Activated naive CD4-positive, alpha-beta T cell treated with anti-CD3 and anti-CD28 coated beads, Interleukin-2, amount 50 U/mL, for 24 hours (primary cell): ENCODE measurements around the gene FBLN2.

ENCODE experiments used
- H3K27ac Mint-ChIP-seq: one replicate; pipeline ENCODE4 v1.8.0; 2021; ENCODE audit warnings: mild to moderate bottlenecking, mixed read lengths
- H3K27me3 Mint-ChIP-seq: one replicate; pipeline ENCODE4 v1.8.0; 2021; ENCODE audit warnings: mixed read lengths
- H3K36me3 Mint-ChIP-seq: one replicate; pipeline ENCODE4 v1.8.0; 2021; ENCODE audit warnings: mixed read lengths
- H3K4me1 Mint-ChIP-seq: one replicate; pipeline ENCODE4 v1.8.0; 2021; ENCODE audit warnings: mixed read lengths
- H3K4me3 Mint-ChIP-seq: one replicate; pipeline ENCODE4 v1.8.0; 2021; ENCODE audit warnings: mild to moderate bottlenecking, mixed read lengths
- H3K9me3 Mint-ChIP-seq: one replicate; pipeline ENCODE4 v1.8.0; 2021; ENCODE audit warnings: mixed read lengths

Gene FBLN2

GRCh38 chr3:13537244-13537908 is 11.5 kb upstream of the FBLN2 start:
- no peak overlapping the region for H3K4me3 Mint-ChIP-seq
- peaks cover 7% of the 10 kb centered on the region for H3K4me1 Mint-ChIP-seq
- H3K27me3 Mint-ChIP-seq: no peaks in the 10 kb centered on the region
- peaks cover 1% of the 10 kb centered on the region for H3K36me3 Mint-ChIP-seq
- peak overlapping the region; percentile 51 for H3K27ac Mint-ChIP-seq
- H3K9me3 Mint-ChIP-seq: peaks cover 4% of the 10 kb centered on the region

GRCh38 chr3:13537909-13538296 is 11.0 kb upstream of the FBLN2 start:
- H3K36me3 Mint-ChIP-seq: peaks cover 1% of the 10 kb centered on the region
- H3K4me3 Mint-ChIP-seq: no peak overlapping the region
- peaks cover 4% of the 10 kb centered on the region for H3K9me3 Mint-ChIP-seq
- peaks cover 7% of the 10 kb centered on the region for H3K4me1 Mint-ChIP-seq
- H3K27me3 Mint-ChIP-seq: no peaks in the 10 kb centered on the region
- no peak overlapping the region for H3K27ac Mint-ChIP-seq

- Mint-ChIP-seq H3K4me3 (no peak overlapping the region), H3K36me3 (peaks cover 1% of the 10 kb centered on the region), H3K27me3 (no peaks in the 10 kb centered on the region), H3K9me3 (peaks cover 4% of the 10 kb centered on the region), H3K27ac (no peak overlapping the region), H3K4me1 (peaks cover 7% of the 10 kb centered on the region)
Measured at GRCh38 chr3:13538520-13539291, 10.2 kb upstream of the FBLN2 start.

DNA sequence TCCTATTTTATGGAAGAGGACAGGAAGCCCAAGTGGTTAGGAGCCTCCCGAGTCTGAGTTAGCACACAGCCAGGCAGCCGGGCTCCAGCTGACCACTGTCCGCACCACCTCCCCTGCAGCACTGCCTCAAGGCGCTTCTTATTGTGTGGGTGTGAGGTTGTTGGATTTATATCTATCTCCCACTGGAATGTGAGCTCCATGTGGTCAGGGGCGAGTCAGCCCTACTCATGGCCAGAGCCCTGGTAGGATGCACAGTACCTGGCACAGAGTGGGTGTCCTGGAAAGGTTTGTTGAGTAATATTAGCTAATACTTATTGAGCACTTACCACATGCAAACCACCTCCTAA is 9.7 kb upstream of the FBLN2 start:
- Mint-ChIP-seq H3K4me1 (peaks cover 9% of the 10 kb centered on the region), H3K4me3 (no peak overlapping the region), H3K27ac (no peak overlapping the region), H3K9me3 (peaks cover 4% of the 10 kb centered on the region), H3K27me3 (no peaks in the 10 kb centered on the region), H3K36me3 (peaks cover 1% of the 10 kb centered on the region)

GRCh38 chr3:13539671-13540070 is 9.3 kb upstream of the FBLN2 start:
- H3K4me3 Mint-ChIP-seq: no peak overlapping the region
- H3K27me3 Mint-ChIP-seq: no peaks in the 10 kb centered on the region
- H3K4me1 Mint-ChIP-seq: peaks cover 13% of the 10 kb centered on the region
- peaks cover 1% of the 10 kb centered on the region for H3K36me3 Mint-ChIP-seq
- H3K9me3 Mint-ChIP-seq: peaks cover 4% of the 10 kb centered on the region
- H3K27ac Mint-ChIP-seq: no peak overlapping the region

GRCh38 chr3:13540297-13540995 is 8.5 kb upstream of the FBLN2 start:
- Mint-ChIP-seq H3K27ac (no peak overlapping the region), H3K4me3 (no peak overlapping the region), H3K36me3 (peaks cover 1% of the 10 kb centered on the region), H3K4me1 (peaks cover 21% of the 10 kb centered on the region), H3K9me3 (peaks cover 4% of the 10 kb centered on the region), H3K27me3 (peaks cover 3% of the 10 kb centered on the region)

DNA sequence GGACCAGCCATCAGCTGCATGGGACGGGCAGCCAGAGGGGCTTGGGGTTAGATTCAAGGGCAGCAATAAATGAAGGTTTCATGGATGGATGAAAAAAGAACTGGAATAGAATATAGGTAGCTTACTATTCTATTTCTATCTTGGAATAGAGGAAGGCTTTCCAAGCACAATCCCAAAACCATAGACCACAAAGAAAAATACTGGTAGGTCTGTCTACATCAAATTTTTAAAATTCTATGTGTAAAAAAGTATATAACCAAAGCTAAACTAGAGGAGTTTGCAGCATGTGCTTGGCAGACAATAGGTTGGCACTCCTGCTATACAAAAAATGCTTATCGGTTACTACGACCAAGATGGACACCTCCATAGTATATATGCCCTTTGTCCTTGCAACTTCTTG is 7.2 kb upstream of the FBLN2 start:
- H3K27me3 Mint-ChIP-seq: peaks cover 3% of the 10 kb centered on the region
- H3K27ac Mint-ChIP-seq: no peak overlapping the region
- peaks cover 1% of the 10 kb centered on the region for H3K36me3 Mint-ChIP-seq
- peaks cover 4% of the 10 kb centered on the region for H3K9me3 Mint-ChIP-seq
- H3K4me1 Mint-ChIP-seq: peaks cover 19% of the 10 kb centered on the region
- H3K4me3 Mint-ChIP-seq: no peak overlapping the region

- Mint-ChIP-seq H3K4me3 (no peak overlapping the region), H3K9me3 (peaks cover 3% of the 10 kb centered on the region), H3K36me3 (peaks cover 1% of the 10 kb centered on the region), H3K4me1 (peaks cover 16% of the 10 kb centered on the region), H3K27ac (no peak overlapping the region), H3K27me3 (peaks cover 3% of the 10 kb centered on the region)
Measured at GRCh38 chr3:13542142-13542541, 6.8 kb upstream of the FBLN2 start.

DNA sequence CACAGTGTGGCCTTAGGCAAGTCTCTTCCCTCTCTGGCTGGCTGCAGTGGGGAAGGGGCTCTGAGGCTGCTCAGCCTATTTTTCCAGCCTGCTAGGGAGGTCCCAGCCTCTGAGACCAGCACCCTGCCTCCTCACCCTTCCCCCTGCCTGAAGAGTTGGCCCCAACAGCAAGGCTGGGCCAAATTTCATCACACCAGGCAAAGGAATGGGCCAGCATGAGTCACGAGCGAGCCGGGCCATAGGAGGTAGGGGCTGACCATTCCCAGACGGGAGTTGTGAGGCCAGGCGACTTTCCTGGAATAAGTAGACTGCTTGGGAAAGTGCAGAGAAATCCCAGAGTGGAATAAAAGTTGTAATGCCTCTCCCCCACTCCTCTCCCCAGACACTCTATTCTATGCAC is 5.7 kb upstream of the FBLN2 start:
- H3K36me3 Mint-ChIP-seq: peaks cover 1% of the 10 kb centered on the region
- peaks cover 6% of the 10 kb centered on the region for H3K27me3 Mint-ChIP-seq
- no peak overlapping the region for H3K27ac Mint-ChIP-seq
- peaks cover 18% of the 10 kb centered on the region for H3K4me1 Mint-ChIP-seq
- no peak overlapping the region for H3K4me3 Mint-ChIP-seq
- H3K9me3 Mint-ChIP-seq: no peaks in the 10 kb centered on the region

GRCh38 chr3:13544293-13544831 is 4.6 kb upstream of the FBLN2 start:
- H3K4me3 Mint-ChIP-seq: no peak overlapping the region
- H3K9me3 Mint-ChIP-seq: no peaks in the 10 kb centered on the region
- peaks cover 21% of the 10 kb centered on the region for H3K4me1 Mint-ChIP-seq
- peaks cover 1% of the 10 kb centered on the region for H3K36me3 Mint-ChIP-seq
- no peak overlapping the region for H3K27ac Mint-ChIP-seq
- H3K27me3 Mint-ChIP-seq: peaks cover 9% of the 10 kb centered on the region

GRCh38 chr3:13544951-13545651 is 3.8 kb upstream of the FBLN2 start:
- no peak overlapping the region for H3K4me3 Mint-ChIP-seq
- peaks cover 25% of the 10 kb centered on the region for H3K4me1 Mint-ChIP-seq
- no peaks in the 10 kb centered on the region for H3K9me3 Mint-ChIP-seq
- H3K27ac Mint-ChIP-seq: no peak overlapping the region
- peaks cover 14% of the 10 kb centered on the region for H3K27me3 Mint-ChIP-seq
- peaks cover 1% of the 10 kb centered on the region for H3K36me3 Mint-ChIP-seq

DNA sequence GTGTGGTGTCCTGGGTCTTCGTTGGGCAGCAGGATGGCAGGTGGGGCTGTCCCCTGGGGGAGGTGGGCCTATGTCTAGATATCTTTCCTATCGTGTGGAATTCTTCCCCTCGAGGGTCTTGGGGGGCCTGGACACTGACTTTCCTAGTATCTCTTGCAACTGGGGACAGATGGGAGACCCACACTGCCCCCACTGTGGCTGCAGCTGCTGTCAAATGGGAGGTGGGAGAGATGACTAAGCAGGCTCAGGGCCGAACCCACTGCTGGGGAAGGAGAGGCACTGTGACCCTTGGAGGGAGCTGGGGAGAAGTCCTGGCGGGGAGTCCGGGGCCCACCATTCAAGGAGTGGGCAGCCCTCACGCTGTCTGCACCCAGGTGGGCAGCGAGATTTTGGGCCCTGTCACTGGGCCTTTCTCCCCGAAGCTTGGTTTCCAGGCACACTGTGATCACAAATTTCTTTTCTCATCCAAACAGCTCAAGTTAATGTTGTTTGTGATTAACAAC is 2.9 kb upstream of the FBLN2 start:
- Mint-ChIP-seq H3K27ac (no peak overlapping the region), H3K4me3 (no peak overlapping the region), H3K9me3 (no peaks in the 10 kb centered on the region), H3K4me1 (peaks cover 25% of the 10 kb centered on the region), H3K36me3 (no peaks in the 10 kb centered on the region), H3K27me3 (peaks cover 16% of the 10 kb centered on the region)

GRCh38 chr3:13546667-13547171 is 2.2 kb upstream of the FBLN2 start:
- Mint-ChIP-seq H3K27me3 (peaks cover 16% of the 10 kb centered on the region), H3K4me1 (peaks cover 25% of the 10 kb centered on the region), H3K4me3 (no peak overlapping the region), H3K27ac (no peak overlapping the region), H3K9me3 (no peaks in the 10 kb centered on the region), H3K36me3 (no peaks in the 10 kb centered on the region)

- Mint-ChIP-seq H3K4me1 (peaks cover 25% of the 10 kb centered on the region), H3K27me3 (peaks cover 21% of the 10 kb centered on the region), H3K27ac (no peak overlapping the region), H3K9me3 (no peaks in the 10 kb centered on the region), H3K4me3 (peak overlapping the region; percentile 74), H3K36me3 (no peaks in the 10 kb centered on the region)
Measured at GRCh38 chr3:13547591-13548371, 1.1 kb upstream of the FBLN2 start.
